HFFc6 (cell line): ENCODE measurements around the gene CDH22. TPM values are rescaled to one million over a fixed set of nuclear protein-coding genes. Genes with fewer than 3 reads are reported as not detected.

ENCODE experiments used
- DNase-seq: peaks from one replicate; pipeline ENCODE4 v3.0.0-alpha.2; 2018
- H3K27ac Mint-ChIP-seq: 2 replicates; pipeline ENCODE4 v1.8.0; 2020; ENCODE audit warnings: mild to moderate bottlenecking, mixed read lengths
- H3K27me3 Mint-ChIP-seq: 2 replicates; pipeline ENCODE4 v1.8.0; 2021; ENCODE audit warnings: mild to moderate bottlenecking, moderate library complexity, mixed read lengths; ENCODE audit not compliant: insufficient read depth
- H3K36me3 Mint-ChIP-seq: 2 replicates; pipeline ENCODE4 v1.8.0; 2021; ENCODE audit warnings: low read depth, mixed read lengths
- H3K4me1 Mint-ChIP-seq: 2 replicates; pipeline ENCODE4 v1.8.0; 2020; ENCODE audit warnings: low read depth, mixed read lengths
- H3K4me3 Mint-ChIP-seq: 2 replicates; pipeline ENCODE4 v1.8.0; 2020; ENCODE audit warnings: mild to moderate bottlenecking, moderate library complexity, mixed read lengths
- H3K9me3 Mint-ChIP-seq: 2 replicates; pipeline ENCODE4 v1.8.0; 2020; ENCODE audit warnings: mild to moderate bottlenecking, mixed read lengths
- CTCF ChIP-seq: fragments of 200-600 bp; sonication (generic); IDR thresholded peaks from 2 replicates; pipeline ENCODE4 v1.5.0; 2021; ENCODE audit warnings: antibody characterized with exemption, mild to moderate bottlenecking
- total RNA-seq, 6 experiments: library from RNA; stranded (reverse); fragmentation: NEBNext Ultra II Directional; extraction: Animal tissue kit (Norgen Biotek cat#: 25700); gene quantifications; 2 replicates in 1 of 6; 3 replicates in 5 of 6; pipeline ENCODE4 v1.2.3, GENCODE V29; 2021

CDH22 gene
- total RNA-seq, 6 experiments from 2014 or later, result not detected

GRCh38 chr20:46172961-46173536, 135.2 kb downstream of the CDH22 start:
- Mint-ChIP-seq H3K27ac (no peak overlapping the region), H3K27me3 (peaks cover 32% of the 10 kb centered on the region), H3K4me1 (no peaks in the 10 kb centered on the region), H3K4me3 (no peak overlapping the region), H3K36me3 (no peaks in the 10 kb centered on the region), H3K9me3 (no peaks in the 10 kb centered on the region)
- no peak for TF ChIP-seq CTCF
- DNase-seq, result no peak

DNA sequence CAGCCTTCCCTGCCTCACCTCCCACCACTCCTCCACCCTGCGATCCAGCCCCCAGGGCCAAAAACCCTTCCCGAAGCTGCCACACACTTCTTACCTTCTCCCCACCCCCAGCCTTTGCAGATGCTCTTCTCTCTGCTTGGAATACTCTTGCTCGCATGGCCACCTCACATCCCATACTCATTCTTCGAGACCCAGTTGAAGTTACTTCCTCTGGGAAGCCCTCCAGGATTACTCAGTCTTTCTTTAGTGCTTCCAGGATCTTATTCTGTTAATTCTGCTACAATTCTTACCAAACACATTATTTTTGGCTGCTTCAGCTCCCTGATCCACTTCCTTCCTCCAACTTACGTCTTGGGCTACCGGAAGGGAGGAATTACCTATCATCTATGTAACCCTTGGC, 135.8 kb downstream of the CDH22 start:
- peaks cover 26% of the 10 kb centered on the region for H3K27me3 Mint-ChIP-seq
- no peak for DNase-seq
- H3K9me3 Mint-ChIP-seq, result no peaks in the 10 kb centered on the region
- H3K27ac Mint-ChIP-seq, result no peak overlapping the region
- TF ChIP-seq CTCF, result no peak
- no peak overlapping the region for H3K4me3 Mint-ChIP-seq
- no peaks in the 10 kb centered on the region for H3K36me3 Mint-ChIP-seq
- no peaks in the 10 kb centered on the region for H3K4me1 Mint-ChIP-seq

GRCh38 chr20:46171909-46172308, 136.4 kb downstream of the CDH22 start:
- Mint-ChIP-seq H3K4me1 (no peaks in the 10 kb centered on the region), H3K4me3 (no peak overlapping the region), H3K36me3 (no peaks in the 10 kb centered on the region), H3K27ac (no peak overlapping the region), H3K27me3 (peaks cover 22% of the 10 kb centered on the region), H3K9me3 (no peaks in the 10 kb centered on the region)
- TF ChIP-seq CTCF, result no peak
- no peak for DNase-seq

- no peak for TF ChIP-seq CTCF
- no peak overlapping the region for H3K27ac Mint-ChIP-seq
- DNase-seq, result no peak
- no peaks in the 10 kb centered on the region for H3K36me3 Mint-ChIP-seq
- no peak overlapping the region for H3K4me3 Mint-ChIP-seq
- no peaks in the 10 kb centered on the region for H3K9me3 Mint-ChIP-seq
- peaks cover 20% of the 10 kb centered on the region for H3K27me3 Mint-ChIP-seq
- H3K4me1 Mint-ChIP-seq, result no peaks in the 10 kb centered on the region
Measured at GRCh38 chr20:46171476-46171875, 136.8 kb downstream of the CDH22 start.

GRCh38 chr20:46169245-46170171, 138.8 kb downstream of the CDH22 start:
- peaks cover 16% of the 10 kb centered on the region for H3K27me3 Mint-ChIP-seq

More at GRCh38 chr20:46169245-46170171, 138.8 kb downstream of the CDH22 start:
- no peak overlapping the region for H3K27ac Mint-ChIP-seq
- no peaks in the 10 kb centered on the region for H3K4me1 Mint-ChIP-seq
- DNase-seq, result no peak
- H3K4me3 Mint-ChIP-seq, result no peak overlapping the region
- no peaks in the 10 kb centered on the region for H3K36me3 Mint-ChIP-seq
- no peaks in the 10 kb centered on the region for H3K9me3 Mint-ChIP-seq
- no peak for TF ChIP-seq CTCF
